Hepatocyte (in vitro differentiated cells): ENCODE data around the gene FAM3C. TPM values are rescaled to one million over a fixed set of nuclear protein-coding genes. Genes with fewer than 3 reads are reported as not detected.

Experiments used
- DNase-seq: peaks from one replicate; pipeline ENCODE4 v3.0.0-alpha.2; 2016; ENCODE audit warnings: low spot score
- H2AFZ ChIP-seq: fragments of 200-600 bp; sonication (generic); 2 replicates; pipeline ENCODE4 v1.6.0; 2016; ENCODE audit warnings: antibody characterized with exemption, mild to moderate bottlenecking
- H3K27ac ChIP-seq: fragments of 200-600 bp; sonication (generic); 2 replicates; pipeline ENCODE4 v1.5.1; 2016; ENCODE audit warnings: mild to moderate bottlenecking
- H3K27me3 ChIP-seq: fragments of 200-600 bp; sonication (generic); 2 replicates; pipeline ENCODE4 v1.6.1; 2016
- H3K36me3 ChIP-seq: fragments of 200-600 bp; sonication (generic); replicated peaks from 2 replicates; pipeline ENCODE4 v1.5.1; 2016; ENCODE audit warnings: low read depth; ENCODE audit not compliant: insufficient read depth
- H3K4me1 ChIP-seq: fragments of 200-600 bp; sonication (generic); 2 replicates; pipeline ENCODE4 v1.5.1; 2016; ENCODE audit warnings: mild to moderate bottlenecking, moderate library complexity; ENCODE audit not compliant: insufficient read depth
- H3K4me2 ChIP-seq: fragments of 200-600 bp; sonication (generic); 2 replicates; pipeline ENCODE4 v1.6.0; 2016
- H3K4me3 ChIP-seq: fragments of 200-600 bp; sonication (generic); 2 replicates; pipeline ENCODE4 v1.5.1; 2016; ENCODE audit warnings: mild to moderate bottlenecking
- H3K79me2 ChIP-seq: fragments of 200-600 bp; sonication (generic); 2 replicates; pipeline ENCODE4 v1.6.0; 2017; ENCODE audit warnings: mild to moderate bottlenecking
- H3K9me2 ChIP-seq: fragments of 200-600 bp; sonication (generic); replicated peaks from 2 replicates; pipeline ENCODE4 v1.6.0; 2017; ENCODE audit warnings: mild to moderate bottlenecking; ENCODE audit not compliant: insufficient read depth
- H3K9me3 ChIP-seq: fragments of 200-600 bp; sonication (generic); 2 replicates; pipeline ENCODE4 v1.5.1; 2016; ENCODE audit warnings: low read depth, mild to moderate bottlenecking
- H4K20me1 ChIP-seq: fragments of 200-600 bp; sonication (generic); 2 replicates; pipeline ENCODE4 v1.6.0; 2016; ENCODE audit warnings: mild to moderate bottlenecking; ENCODE audit not compliant: insufficient read depth, poor library complexity, severe bottlenecking
- CTCF ChIP-seq: fragments of 200-600 bp; sonication (generic); IDR thresholded peaks from 2 replicates; pipeline ENCODE4 v1.5.1; 2016; ENCODE audit warnings: antibody characterized with exemption, mild to moderate bottlenecking; ENCODE audit not compliant: poor library complexity
- EZH2 ChIP-seq: fragments of 200-600 bp; sonication (generic); IDR thresholded peaks from 2 replicates; pipeline ENCODE4 v1.6.1; 2016; ENCODE audit warnings: antibody characterized with exemption, mild to moderate bottlenecking, borderline replicate concordance
- EZH2phosphoT487 ChIP-seq: fragments of 200-600 bp; sonication (generic); IDR thresholded peaks from one replicate; pipeline ENCODE4 v1.6.1; 2018; ENCODE audit warnings: antibody characterized with exemption, mild to moderate bottlenecking, low read depth, moderate library complexity; ENCODE audit not compliant: unreplicated experiment, severe bottlenecking
- WGBS: methylation state at CpG from one replicate; pipeline ENCODE4 v1.1.6; 2016; ENCODE audit warnings: low lambda C conversion rate; ENCODE audit errors: missing lambda C conversion rate; 5-methylcytosine and 5-hydroxymethylcytosine counted together
- polyA plus RNA-seq: library from polyadenylated mRNA; unstranded; fragments of >200 nt; fragmentation: Nextera tagmentation; extraction: Ambion mirVana; gene quantifications from 2 replicates; pipeline ENCODE4 v1.2.1, GENCODE V29; 2016
- total RNA-seq: library from RNA; depleted of rRNA; stranded (reverse); fragments of >200 nt; gene quantifications from 2 replicates; pipeline ENCODE4 v1.2.3, GENCODE V29; 2014

Gene FAM3C
- total and polyA plus RNA-seq, 2 experiments from 2014 or later: 119 to 127 TPM

GRCh38 chr7:121300685-121301420 lies 95.3 kb downstream of the FAM3C start:
- no peak overlapping the region for H3K4me2 ChIP-seq
- no peaks in the 10 kb centered on the region for H3K27me3 ChIP-seq
- no peak overlapping the region for H3K4me3 ChIP-seq
- H3K36me3 ChIP-seq: no peaks in the 10 kb centered on the region
- no peaks in the 10 kb centered on the region for H3K9me2 ChIP-seq
- DNase-seq: no peak
- H3K4me1 ChIP-seq: peaks cover 14% of the 10 kb centered on the region
- H3K79me2 ChIP-seq: no peaks in the 10 kb centered on the region
- WGBS: 64% methylated on average over 2 of the region's 2 CpGs
- no peak overlapping the region for H3K27ac ChIP-seq
- no peak for TF ChIP-seq EZH2phosphoT487
- no peak for TF ChIP-seq CTCF
- no peak for TF ChIP-seq EZH2
- no peaks in the 10 kb centered on the region for H3K9me3 ChIP-seq
- no peak overlapping the region for H2AFZ ChIP-seq
- no peaks in the 10 kb centered on the region for H4K20me1 ChIP-seq

Other genes starting within 250 kb of the FAM3C start
- 1.7 and 2.8 TPM in 2 replicates for gene WNT16, start 67.3 kb downstream of the FAM3C start, total RNA-seq
- gene WNT16, start 67.3 kb downstream of the FAM3C start, polyA plus RNA-seq: 0.52 and 0.58 TPM in 2 replicates